GM19328 (cell line): Measurements from ENCODE around the gene HPS3.

Experiments
- ATAC-seq: cut with Tn5 transposase; IDR thresholded peaks from one replicate; pipeline ENCODE4 v1.9.1; 2021; ENCODE audit warnings: mild to moderate bottlenecking, moderate library complexity; ENCODE audit not compliant: unreplicated experiment

Gene HPS3

DNA sequence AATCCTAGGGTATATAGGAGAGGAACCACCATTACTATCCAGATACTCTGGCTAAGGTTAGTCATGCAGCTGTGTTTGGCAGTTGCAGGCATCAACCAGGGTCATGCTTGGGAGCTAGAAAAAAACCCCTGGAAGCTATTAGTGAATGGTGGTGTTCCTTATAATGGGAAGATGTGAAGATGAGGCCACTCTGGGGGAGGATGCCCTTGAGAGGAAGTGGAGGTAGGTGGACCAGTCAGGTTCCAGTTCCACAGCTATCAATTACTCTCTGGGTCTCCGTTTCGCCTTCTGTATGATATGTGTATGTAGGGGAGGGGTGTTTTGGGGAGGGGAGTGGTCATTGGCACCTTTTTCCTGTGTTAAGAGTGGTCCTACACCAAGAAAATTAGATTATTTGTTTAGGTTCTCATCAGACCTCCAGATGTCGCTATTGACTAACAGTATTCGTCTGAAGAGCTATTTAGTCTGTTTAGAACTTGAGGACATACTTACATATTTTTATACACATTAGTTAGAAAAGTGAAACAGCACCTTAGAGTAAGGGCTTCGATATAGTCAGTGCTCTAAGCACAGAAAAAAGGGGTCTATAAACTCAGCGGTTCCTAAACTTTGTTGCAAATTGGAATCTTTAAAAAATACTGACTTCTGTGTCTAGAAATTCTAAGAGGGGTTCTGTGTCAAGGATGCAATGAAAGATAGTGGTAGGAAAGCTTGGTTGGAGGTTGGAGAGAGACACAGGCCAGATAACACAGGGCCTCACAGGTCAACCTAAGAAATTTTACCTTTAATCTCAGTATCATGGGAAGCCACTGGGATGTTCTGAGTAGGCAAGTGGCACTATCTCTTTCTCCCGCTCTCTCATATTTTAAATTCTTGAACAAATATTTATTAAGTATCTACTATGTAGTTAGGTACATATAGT is 9.1 kb upstream of the HPS3 start:
- ATAC-seq, result no peak

DNA sequence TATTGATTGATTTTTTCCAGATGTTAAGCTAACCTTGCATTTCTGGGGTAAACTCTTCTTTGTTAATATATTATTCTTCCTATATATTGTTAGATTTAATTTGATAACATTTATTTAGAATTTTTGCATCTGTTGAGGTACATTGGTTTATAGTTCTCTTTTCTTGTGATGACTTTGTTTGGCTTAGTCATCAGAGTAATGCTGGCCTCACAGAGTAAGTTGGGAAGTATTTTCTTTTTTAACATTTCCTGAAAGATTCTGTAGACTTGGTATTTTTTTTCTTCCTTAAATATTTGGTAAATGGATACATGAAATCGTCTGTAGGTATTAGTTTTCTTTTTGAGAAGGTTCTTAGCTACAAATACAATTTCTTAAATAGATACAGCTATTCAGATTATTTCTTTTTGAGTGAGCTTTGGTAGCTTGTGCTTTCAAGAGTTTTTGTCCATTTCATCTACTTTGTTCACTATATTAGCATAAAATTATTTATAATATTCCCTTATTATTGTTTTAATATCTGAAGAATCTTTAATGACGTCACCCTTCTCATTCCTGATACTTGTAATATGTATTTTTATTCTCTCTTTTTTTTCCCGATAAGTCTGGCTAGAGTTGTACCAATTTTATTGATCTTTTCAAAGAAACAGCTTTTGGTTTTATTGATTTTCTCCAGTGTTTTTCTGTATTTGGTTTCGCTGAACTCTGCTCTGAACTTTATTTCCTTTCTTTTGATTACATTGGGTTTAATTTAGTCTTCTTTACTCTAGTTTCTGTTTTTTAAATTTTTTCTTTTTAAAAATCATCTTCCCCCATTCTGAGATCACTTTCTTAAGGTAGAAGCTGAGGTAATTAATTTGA is 6.5 kb upstream of the HPS3 start:
- ATAC-seq, result no peak

DNA sequence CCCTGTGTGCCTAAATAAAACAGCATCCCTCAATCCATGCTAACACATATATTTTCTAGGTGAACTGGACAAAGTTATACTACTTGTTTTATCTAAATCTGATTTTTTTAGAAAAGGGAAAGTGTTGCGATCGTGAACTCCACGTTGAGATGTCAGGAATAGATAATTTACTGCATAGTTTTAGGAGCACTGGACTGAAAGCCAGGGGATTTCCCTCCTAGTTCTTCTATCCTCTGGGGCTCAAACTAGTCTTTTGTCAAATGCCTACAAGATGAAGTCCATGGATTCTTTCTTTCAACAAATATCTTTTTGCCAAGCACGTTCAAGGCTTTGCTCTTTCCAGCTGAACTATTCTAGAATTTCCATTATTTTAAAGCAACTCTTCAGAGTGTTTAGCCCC is 617 bp upstream of the HPS3 start:
- no peak for ATAC-seq

DNA sequence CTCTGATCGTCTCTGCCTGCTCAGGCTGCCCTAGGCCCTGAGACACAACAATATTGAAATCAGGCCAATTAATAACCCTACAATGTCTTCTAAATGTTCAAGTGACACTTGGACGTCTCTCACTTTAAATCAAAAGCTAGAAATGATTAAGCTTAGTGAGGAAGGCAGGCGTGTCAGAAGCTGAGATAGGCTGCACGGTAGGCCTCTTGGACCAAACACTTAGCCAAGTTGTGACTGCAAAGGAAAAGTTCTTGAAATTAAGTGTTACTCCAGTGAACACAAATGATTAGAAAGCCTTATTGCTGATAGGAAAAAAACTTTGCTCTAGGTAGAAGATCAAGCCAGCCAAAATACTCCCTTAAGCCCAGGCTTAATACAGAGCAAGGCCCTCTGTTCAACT is 2.2 kb downstream of the HPS3 start:
- no peak for ATAC-seq

DNA sequence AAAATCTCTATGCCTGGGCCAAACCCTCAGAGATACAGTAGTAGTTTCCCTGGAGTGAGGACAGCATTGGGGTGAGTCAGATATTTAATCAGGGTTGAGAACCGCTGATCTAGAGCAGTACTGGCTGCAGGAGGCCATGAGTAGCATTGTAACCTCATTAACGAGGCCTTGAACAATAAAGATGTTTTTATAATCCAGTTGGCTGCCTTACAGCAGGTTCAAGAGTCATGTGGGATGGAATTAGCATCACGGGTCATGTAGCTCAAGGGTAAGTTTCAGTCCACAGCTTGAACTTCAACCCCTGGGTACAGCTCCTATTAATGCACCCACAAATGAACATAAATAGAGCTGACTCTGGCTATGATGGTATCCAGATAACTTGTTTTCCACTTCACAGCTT is 5.1 kb downstream of the HPS3 start:
- ATAC-seq, result no peak

DNA sequence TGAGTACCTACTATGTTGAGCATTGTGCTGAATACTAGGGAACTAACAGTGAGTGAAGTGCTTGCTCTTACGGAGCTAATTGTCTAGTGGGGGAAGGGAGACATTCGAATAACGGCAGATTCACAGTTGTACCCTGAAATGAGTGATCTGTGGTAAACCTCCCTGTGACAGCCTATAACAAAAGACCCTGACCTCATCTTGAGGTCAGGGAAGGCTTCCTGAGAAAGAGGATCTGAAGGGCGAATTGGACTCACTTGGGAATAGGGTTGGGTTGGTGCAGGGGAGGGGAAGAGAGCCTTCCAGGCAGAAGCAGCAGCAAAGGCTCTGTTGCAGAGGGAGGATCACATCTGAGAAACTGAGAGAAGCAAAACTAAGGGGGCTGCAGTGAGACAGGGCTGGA is 13.2 kb downstream of the HPS3 start:
- ATAC-seq, result no peak

DNA sequence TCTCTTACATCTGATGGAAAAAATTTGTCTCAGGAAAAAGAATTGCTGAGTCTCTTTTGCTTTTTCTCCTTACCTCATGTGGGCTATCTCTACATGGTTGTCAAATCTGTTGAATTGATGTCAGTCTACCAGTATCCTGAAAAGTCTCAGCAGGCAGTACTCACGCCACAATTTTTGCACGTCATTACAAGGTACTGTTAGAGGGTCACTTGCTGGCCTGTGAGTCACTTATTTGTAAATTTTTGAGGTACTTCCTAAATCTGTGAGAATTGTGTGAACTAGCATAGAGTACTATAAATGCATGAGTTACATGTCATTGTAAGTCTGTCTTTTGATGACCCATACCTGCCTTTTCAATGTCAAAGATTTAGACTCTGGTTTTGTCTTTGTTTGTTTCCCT is 15.9 kb downstream of the HPS3 start:
- ATAC-seq, result no peak

DNA sequence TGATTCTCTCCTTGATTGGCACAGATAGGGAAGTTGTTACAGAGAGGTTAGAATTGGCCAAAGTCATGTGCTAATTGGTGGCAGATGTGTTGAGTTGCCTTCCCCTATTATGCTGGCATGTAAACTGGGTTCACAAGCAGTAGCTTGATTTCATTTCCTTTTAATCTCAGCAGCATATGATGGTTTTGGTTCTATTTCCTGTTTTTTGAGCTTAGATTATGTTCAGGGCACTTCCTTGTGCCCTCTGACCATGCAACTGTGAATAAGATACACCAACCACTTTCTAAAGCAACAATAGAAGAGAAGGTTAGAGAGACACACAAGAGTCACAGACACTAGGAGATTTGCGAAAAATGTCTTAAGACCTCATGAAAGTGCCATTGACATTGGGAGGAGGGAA is 16.5 kb downstream of the HPS3 start:
- peak; percentile 78 for ATAC-seq

DNA sequence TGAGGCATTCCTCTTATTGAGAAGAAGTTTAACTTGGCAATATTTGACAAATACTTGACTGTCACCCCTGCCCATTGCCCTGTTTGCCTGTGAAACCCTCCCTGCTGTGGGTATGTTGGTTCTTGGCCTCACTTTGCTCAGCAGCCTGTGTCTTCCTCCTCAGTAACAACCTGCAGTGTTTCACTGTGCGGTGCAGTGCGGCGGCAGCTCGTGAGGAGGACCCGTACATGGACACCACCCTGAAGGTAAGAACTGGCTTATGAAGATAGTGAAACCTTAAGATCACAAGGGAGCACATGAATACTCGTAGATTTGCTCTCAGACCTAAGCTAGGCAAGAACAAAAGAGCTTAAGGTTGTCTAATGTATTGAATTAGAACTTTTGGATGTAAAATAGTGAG is 21.0 kb downstream of the HPS3 start:
- no peak for ATAC-seq

DNA sequence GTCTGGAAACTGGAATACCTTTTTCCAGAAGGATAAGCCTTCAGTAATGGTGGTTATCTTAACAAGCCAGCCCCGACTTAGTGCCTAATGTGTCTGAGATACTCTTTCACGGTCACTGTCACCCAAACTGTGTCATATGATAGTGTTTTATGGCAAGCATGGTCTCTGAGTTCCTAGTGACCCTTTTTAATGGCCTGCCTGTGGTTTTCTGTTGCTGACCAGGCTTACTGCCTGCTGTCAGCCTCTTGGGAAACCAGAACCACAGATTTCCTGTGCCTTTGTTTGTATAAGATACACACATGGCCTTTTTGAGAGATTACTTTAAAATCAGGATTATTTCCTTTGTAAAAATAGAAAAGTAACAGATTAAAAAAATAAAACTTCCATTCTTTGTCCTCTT is 22.4 kb downstream of the HPS3 start:
- no peak for ATAC-seq

DNA sequence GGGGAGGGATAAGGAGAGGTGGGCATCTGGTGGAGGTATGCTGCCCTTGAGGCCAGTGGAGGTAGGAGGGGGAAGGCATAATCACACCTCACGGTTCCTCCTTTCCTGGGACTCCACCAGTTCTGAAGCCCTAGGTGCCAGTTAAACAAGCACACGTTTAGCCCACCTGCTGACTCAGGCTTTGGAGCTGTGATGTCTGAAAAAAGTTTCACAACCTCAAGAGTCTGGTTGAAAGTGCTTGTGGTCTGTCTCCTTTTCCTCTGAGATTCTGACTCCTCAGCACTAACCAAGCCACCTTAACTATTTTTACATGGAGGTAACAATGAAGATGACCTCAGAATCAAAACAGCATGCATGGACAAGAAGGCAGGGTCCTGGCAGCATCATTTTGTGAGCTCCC is 23.0 kb downstream of the HPS3 start:
- ATAC-seq, result peak; percentile 84

DNA sequence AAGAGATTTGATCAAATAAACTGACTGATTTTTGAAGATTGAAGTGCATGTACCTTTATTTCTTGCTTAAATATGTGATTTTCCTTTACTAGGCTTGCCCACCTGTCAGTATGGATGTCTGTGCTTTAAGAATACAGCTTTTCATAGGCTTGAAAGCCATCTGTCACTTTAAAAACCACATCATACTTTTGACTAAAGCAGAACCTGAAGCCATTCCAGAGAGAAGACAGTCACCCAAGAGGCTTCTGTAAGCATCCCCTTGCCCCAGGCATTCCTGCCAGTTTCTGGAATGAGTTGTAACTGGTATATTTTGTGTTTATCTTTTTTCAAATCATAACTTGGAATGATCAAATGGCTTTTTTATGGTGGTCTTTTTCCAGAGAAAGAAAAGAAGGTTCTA is 24.0 kb downstream of the HPS3 start:
- ATAC-seq, result no peak

DNA sequence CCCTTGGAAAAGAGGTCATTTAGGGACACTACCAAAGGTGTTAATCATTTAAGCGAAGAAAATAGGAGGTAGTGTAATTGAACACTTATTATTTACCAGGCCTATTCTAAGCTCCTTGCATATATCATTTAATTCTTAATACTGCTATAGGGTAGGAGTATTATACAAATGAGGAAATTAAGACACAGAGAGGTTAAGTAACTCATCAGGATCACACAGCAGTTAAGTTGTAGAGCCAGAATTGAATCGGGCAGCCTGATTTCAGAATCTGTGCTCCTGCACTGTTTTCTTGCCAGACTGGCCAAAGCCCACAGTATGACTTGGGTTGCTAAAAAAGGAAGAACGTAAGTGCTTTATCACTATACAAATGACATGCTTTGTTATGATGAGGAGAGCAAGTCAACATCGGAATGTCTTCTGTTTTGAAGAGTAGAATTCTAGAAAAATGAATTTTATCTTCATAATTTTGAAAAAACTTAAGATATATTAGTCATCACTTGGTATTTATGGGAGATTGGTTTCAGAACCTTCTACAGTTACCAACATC is 31.4 kb downstream of the HPS3 start:
- no peak for ATAC-seq

DNA sequence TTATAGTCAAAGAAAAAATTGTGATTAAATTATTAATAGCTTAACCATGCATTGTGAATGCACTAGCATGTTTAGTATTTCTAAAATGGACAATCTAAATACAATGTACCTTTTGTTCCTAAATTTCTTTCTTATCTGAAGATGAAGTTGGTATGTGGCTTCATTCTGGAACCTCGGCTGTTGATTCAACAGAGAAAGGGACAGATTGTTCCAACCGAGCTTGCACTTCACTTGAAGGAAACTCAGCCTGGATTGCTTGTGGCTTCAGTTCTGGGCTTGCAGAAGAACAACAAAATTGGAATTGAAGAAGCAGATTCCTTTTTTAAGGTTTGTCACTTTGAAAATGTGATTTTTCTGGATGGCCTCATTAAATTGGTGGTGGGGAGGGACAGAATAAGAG is 32.6 kb downstream of the HPS3 start:
- no peak for ATAC-seq

DNA sequence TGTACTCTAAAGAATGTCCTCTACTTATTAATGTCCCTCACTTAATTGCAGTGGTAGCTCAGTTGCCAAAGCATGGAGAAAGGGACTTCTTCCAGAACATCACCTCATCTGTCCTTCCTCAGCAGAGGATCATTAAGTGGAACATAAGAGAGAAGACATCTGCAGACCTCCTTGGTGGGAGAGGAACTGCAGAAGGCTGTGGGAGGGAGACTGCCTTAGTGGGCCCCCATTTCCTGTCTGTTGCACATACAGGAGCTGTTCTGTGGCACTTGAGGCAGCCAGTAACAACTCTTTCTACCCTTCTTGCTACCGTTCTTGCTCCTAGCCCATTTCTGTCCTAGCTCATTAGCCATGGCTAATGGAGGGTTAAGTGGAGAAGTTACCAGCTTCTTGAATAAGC is 33.6 kb downstream of the HPS3 start:
- ATAC-seq, result no peak

DNA sequence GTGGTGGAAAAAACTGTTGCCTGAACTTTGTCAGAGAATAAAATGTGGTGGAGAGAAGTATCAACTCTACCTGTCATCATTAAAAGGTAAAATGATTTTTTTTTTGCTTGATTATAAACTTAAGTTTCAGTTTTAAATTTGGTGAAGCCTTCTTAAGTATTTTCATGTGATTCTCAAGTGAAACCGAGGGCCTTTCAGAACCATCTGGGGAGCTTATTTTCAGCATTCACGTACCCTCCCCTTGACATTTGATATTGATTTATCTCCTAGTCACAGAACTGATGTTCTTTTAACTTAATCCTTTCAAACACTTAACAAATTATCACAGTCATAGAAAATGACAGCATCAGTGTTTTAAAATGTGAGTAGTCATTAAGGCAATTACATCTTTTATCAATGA is 38.5 kb downstream of the HPS3 start:
- no peak for ATAC-seq

DNA sequence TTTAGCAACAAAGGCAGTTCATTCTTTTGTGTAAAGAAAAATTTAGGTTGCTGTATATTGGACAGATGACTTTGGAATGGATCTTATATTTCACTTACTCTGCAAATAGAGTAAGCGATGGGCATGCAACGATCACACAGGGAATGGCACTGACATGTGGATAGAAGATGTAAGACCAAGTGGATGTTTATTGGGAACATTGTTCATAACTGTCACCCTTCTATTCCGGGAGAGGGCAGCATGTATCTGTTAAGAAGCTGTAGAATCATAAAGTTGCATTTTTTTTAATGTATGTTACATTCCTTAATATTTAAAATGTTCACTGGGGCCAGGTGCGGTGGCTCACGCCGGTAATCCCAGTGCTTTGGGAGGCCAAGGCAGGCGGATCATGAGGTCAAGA is 41.2 kb downstream of the HPS3 start:
- ATAC-seq, result no peak

DNA sequence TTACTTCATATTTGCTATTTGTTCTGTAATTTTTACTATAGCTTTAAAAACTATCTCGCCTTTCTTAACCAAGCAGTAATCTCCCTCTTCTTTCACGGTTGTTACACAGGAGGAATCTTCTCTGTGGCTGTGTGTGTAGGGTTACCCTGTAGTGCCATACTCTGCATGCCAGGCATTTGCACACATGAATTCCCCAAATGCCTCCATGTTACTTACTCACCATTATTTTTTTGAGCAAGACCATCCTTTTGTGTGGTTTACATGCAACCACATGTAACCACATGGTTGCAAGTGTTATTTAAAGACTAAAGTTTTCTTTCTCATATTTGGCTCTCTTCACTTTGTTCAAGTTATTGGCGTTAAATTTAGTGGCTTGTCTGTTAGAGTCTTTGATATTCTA is 45.5 kb downstream of the HPS3 start:
- ATAC-seq, result no peak

DNA sequence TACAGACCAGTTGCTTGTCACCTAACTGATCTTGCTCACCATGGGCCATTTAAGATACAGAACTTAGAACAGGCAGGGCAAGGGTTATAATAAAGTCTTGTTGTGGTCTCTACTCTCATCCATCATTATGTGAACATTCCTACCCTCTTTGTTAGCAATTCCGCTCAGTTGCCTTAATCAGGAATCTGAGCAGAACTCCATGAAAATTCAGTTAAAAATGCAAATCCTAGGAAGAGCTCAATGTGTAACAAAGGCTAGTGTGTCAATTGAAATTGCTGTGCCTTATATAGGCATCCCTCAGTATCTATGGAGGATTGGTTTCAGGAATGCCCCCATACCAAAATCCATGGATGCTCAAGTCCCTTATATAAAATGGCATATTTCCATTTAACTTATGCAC is 47.7 kb downstream of the HPS3 start:
- no peak for ATAC-seq

DNA sequence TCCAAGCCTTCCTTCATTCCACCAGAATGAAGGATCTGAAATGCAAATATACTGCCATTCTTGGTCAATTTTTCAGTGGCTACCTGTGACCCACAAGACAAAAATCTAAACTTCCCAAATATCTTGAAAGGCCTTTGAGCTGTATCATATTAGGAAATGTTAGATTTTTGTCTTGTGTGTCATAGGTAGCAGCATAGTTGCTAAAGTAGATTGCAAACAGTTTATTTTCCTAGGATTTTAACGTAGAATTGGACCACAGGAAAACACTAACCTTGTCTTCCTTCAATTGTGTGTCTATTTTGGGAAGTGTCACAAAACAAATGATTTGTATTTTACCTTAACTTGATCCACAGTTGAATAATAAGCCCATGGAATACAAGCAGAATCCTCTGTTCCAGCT is 49.8 kb downstream of the HPS3 start:
- ATAC-seq, result no peak

DNA sequence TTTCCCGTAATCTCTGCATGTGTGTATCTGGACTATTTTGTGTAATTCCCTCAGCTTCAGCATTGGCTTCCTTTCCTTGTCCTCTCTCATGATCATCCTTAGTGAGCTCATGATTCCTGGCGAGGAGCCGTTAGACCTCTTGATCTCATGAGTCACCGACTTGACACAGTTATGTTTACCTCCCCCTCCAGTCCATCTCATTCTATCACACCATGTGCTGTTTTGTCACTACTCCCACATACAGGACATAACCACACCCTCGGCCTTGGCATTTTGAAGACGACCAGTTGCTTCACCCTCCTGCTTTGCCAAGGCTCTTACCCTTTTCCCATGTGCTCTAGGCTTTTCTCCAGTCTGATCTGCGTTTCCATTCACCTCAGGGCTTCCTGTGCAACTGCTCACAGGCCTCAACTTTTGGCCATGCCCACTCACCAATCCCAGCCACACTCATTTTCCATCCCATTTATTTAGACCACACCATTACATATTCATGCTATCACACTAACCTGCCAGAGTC is 50.7 kb downstream of the HPS3 start:
- ATAC-seq, result no peak

DNA sequence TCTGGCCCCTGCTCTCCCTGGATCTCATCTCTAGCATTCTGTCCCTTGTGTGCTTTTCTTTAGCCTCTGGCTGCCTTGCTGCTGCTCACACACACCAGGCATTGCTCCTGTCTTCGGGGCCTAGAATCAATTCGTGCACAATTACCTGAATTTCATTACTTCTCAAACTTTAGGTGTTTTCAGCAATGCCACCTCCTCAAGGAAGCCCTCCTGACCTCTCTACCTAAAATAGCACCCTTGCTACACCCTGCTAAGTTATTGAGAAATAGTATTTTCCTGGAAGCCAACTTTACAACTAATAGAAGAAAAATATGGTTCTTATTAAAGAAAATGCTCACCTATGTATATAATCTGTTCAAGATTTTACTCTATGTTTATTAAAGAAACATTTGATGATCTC is 51.7 kb downstream of the HPS3 start:
- no peak for ATAC-seq
